DMS114 treated with DMSO at 0.1 percent for 48 hours (cell line): ENCODE results near the gene USP48.

Experiments
- DNase-seq: peaks from one replicate; lab custom pipeline; 2025; ENCODE audit not compliant: unreplicated experiment; lab: John Stamatoyannopoulos, UW

The USP48 gene

GRCh38 chr1:21659099-21659923, 123.6 kb downstream of the USP48 start:
- DNase-seq: no peak

- DNase-seq: no peak
These were observed 125.3 kb downstream of the USP48 start for GRCh38 chr1:21657456-21658190.

DNA sequence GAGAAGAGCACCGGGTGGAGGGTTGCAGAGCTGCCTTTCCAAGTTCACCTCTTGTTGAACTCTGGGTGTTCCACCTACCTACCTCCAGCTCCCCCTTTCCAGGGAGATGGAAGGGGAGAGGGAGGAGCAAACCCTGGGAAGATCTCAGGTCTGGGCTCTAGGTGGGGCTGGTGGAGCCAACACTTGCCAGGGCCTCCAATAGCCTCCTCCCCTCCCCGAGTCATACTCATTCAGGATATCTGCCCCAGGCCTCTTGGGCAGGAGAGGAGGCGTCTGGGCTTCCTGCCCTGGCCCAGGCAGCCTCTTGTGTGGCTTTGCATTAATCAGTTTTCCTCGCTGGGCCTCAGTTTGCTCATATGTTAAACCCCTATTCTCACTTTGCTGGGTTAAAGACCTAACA, 127.2 kb downstream of the USP48 start:
- DNase-seq: no peak

DNA sequence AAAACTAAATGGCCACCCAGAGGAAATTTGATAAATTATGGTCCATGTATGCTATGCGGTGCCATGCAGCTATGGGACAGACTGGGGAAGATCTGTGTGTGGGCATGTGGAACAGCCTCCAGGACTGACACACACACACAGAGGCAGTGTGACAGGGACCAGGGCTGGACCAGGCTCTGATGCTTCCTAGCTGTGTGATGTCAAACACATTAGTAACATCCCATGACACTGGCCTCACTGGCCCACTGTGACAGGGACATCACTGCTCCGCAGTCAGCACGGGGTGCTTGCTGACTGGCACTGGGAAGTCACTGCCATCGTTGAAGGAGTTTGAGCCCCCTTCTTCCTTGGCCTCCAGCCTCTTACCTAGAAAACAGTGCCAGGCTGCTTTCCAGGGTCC, 127.7 kb downstream of the USP48 start:
- no peak for DNase-seq

DNA sequence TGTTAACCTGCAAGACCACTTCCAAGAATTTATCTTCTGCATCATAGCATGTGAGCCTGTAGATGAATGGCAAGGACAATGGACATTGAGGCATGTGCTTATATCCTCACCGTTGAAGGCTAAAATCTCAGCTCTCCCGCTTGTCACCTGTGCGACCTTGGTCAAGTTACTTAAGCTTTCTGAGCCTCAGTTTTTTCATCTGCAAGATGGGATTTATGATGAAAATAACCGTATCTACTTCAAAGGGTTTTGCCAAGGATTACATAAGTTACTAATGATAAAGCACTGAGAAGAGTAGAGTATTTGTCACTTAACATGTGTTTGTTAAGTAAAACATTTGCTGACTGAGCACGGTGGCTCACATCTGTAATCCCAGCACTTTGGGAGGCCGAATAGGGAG, 128.7 kb downstream of the USP48 start:
- DNase-seq: no peak

GRCh38 chr1:21653744-21654100, 129.2 kb downstream of the USP48 start:
- DNase-seq: no peak

DNA sequence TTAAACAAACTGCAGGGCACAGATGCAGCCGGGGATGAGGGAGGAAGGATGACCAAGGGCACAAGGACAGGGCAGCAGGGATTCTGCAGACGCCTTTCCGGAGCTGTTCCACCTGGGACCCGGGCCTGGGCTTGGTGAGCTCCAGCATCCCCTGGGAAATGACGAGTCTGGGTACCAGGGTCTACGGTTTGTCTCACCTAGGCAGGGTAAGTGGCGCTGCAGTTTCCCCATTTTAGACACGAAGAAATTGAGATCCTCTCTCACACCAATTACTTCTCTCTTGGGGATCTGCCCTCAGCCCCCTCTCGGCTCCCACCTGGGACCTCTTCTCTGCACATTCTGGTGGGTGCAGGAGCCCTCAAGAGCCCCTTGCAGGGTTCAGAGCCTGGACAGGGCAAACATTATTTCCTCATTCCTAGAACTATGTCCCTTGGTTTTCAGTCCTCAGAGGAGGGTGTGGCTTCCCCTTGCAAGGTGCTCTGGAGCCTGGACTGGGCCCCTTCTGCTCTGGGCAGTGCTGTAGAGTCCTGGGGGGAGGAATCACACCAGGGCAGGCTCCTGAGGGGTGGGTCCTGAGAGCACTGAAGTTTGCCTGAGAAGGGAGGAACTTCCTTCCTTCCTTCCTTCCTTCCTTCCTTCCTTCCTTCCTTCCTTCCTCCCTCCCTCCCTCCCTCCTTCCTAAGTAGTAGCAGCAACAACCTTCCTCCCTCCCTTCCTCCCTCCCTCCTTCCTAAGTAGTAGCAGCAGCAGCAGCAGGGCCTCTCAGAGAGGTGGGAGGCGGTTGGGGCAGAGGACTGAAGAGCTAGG, 129.8 kb downstream of the USP48 start:
- no peak for DNase-seq

DNA sequence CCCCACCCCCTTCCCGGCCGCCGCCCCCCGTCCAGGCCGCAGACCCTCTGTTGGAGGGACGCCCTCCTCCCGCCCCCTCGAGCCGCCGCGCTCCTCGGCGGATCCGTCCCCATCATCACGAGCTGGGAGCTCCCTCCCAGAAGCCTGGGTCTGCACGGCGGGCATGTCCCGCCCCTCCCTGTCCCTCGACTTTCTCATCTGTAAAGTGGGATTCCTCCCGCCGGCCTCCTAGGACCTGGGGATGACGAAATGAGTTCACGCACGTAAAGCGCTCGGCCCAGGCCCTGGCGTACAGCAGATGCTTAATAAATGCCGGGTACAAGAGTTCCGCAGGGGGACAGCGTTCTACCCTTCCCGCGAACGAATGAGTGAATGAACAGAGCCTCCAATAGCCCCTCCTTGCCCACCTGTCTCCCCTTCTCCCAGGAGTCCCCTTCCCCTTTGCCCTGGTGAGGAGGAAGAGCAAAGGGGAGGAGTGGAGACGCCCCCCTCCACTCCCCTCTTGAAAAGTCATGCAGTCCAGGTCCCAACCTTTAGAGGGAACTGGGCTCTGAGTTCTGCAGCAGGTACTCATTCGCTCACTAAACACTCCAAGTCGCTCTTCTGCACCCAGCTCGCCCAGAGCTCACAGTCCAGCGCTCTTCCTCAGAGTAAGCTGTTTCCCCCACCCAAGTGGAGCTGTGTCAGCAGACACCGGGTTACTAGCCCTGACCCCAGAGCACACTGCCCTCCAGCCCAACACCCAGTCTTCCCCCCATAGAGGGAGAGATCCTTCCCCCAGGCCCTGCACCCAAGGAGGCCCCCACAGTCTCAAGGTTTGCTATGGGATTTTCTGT, 130.6 kb downstream of the USP48 start:
- no peak for DNase-seq

DNA sequence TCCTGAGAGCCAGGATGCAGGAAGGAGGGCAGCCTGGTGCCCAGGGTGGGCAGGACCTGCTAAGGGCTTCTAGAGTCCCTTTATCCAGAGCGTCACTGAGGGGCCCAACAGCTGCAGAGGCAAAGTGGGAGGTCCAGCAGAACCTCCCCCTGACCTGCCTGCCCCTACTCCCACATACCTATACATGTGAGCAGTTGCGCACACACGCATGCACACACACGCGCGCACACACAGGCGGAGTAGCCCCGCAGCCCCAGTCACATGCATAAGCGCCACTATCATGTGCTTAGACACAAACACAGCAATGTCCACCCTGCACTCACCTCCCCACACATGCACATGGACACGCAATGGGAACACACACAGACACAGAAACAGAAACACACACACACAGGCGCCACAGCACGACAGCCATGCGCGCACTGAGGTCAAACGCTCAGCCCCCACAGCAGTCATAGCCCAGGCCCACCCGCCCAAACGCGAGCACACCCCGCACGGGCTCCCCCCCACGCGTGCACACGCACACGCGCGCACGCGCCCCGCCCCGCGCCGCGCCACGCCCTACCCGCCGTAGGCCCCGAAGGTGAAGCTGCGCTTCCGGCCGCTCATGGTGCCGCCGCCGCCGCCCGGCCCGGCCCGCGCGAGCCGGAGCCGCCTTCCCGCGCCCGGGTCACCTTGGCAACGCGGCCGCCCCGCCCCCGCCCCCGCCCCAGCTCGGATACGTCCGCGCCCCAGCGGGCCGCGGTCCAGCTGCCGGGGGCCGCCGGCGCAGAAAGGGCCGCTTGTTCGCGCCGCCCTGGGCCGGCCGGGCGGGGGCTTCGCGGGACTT, 131.5 kb downstream of the USP48 start:
- no peak for DNase-seq

GRCh38 chr1:21650400-21650799, 132.5 kb downstream of the USP48 start:
- DNase-seq: no peak

DNA sequence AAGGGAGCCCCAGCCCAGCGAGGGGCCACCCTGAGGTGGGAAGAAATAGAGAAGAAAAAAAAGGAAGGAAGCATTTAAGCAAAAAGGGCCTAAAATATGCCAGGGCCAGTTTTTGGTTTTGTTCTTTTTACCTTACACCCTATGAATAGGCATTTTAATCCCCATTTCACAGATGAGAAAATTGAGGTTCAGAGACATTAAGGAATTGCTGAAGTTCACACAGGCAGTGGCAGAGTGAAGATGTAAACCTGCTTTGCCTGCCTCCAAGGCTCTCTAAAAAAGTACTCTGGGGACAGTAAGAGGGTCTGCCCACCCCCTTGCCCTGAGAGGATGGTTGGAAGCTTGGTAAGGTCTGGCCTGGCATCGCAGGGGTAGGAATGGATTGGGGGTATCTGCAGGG, 133.6 kb downstream of the USP48 start:
- DNase-seq: no peak

DNA sequence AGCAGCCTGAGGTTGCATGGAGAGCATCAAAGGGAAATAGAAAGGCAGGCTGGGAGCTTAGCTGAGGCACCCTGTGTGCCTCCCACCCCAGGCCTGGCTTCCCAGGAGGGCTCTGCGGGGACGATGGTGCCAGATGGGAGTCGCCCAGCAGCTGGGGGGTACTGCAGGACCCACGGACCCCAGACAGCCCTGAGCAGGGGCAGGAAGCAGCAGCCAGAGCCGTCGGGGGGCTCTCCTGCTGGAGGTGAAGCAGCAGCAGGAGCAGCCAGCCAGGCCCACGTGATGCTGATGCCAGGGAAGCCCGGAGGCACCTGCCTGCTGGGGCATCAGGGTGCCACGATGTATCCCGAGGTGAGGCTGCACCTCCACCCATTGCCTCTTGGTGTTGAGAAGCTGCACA, 134.2 kb downstream of the USP48 start:
- DNase-seq: no peak

DNA sequence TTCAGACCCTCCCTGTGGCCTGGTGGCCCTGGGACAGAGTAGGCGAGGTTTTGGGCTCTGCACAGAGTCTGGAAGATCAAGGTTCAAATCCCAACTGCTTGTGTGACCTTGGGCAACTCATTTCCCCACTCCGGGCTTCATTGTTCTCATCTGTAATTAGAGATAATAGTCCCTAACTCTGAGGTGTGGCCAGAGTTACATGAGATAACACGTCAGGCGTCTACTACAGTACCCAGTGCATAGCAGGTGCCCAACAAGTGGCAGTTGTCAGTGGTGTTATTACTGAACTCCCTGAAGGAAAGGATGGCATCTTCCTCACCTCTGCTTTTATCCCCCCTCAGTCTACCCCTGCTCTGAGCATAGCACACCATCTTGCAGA, 134.6 kb downstream of the USP48 start:
- no peak for DNase-seq

- DNase-seq: no peak
These were observed 135.3 kb downstream of the USP48 start for GRCh38 chr1:21647431-21648351.

DNA sequence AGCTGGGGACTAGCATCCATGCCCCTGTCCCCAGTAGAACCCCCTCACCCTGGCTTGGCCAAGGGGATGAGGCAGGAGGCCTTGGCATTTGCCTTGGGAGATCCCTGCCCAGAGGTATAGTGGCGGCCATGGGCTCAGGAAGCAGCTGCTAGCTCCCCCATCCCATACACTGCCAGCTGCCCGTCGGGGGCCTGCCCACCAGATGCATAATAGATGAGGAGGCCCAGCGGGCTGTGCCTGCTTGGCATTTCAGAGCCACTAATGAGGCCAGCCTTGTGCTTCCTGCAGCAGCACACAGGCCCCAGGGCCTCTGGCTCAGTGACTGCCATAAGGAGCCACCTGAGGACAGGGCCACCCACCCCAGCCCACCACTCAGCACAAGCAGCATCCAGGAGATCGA, 137.4 kb downstream of the USP48 start:
- no peak for DNase-seq

- no peak for DNase-seq
These were observed 138.0 kb downstream of the USP48 start for GRCh38 chr1:21644906-21645305.

- DNase-seq: no peak
These were observed 138.6 kb downstream of the USP48 start for GRCh38 chr1:21644348-21644747.

DNA sequence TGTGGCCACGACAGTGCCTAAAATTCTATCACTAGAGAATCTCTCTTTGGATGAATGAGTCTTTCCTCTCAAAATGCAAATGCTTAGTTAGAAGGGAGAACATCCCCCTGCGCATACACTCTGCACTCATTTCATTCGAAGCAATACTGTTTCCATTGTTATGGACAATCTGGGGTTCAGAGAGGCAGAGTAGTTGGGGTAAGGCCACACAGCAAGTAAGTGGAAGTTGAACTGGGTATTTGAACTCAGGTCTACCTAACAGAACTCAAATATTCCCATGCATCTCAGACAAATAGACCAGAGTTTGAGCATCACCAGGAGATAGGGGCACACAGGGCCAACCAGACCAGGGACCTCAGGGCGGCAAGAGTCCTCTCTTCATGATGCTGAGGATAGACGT, 139.3 kb downstream of the USP48 start:
- no peak for DNase-seq
